AG10803 (cell line): ENCODE data around the gene PYGB.
A peak's percentile ranks its signal among the peaks of the same experiment; 100 is the strongest.

ENCODE experiments used
- DNase-seq: peaks from one replicate; pipeline ENCODE4 v3.0.0; 2010; ENCODE audit warnings: low read depth
- H3K4me3 ChIP-seq: 2 replicates; pipeline ENCODE4 v1.5.1; 2011; ENCODE audit warnings: mild to moderate bottlenecking, low read length, control low read depth
- CTCF ChIP-seq: conservative IDR thresholded peaks from 2 replicates; pipeline ENCODE4 v1.5.1; 2011; ENCODE audit warnings: mild to moderate bottlenecking, low read length, control low read depth, inconsistent platforms

Gene PYGB

GRCh38 chr20:25295386-25296093 is 47.7 kb downstream of the PYGB start:
- peak; percentile 46 for DNase-seq

GRCh38 chr20:25296094-25297093 is 48.5 kb downstream of the PYGB start:
- DNase-seq: peak; percentile 51
- H3K4me3 ChIP-seq: no peak overlapping the region
- peak; percentile 46 for TF ChIP-seq CTCF

More at GRCh38 chr20:25295386-25296093, 47.7 kb downstream of the PYGB start:
- no peak; the same call in 1 of the 2 replicates for TF ChIP-seq CTCF
- no peak overlapping the region for H3K4me3 ChIP-seq

GRCh38 chr20:25297141-25297905 is 49.4 kb downstream of the PYGB start:
- DNase-seq: no peak
- no peak overlapping the region for H3K4me3 ChIP-seq
- no peak for TF ChIP-seq CTCF

GRCh38 chr20:25299806-25300205 is 51.9 kb downstream of the PYGB start:
- 0 out of 2 replicates have a peak, but pooled peaks have one; percentile 4 for TF ChIP-seq CTCF
- no peak overlapping the region for H3K4me3 ChIP-seq
- no peak for DNase-seq

GRCh38 chr20:25300496-25301170 is 52.7 kb downstream of the PYGB start:
- no peak overlapping the region for H3K4me3 ChIP-seq
- no peak for DNase-seq
- TF ChIP-seq CTCF: no peak; the same call in 1 of the 2 replicates

- no peak for TF ChIP-seq CTCF
These were observed 53.6 kb downstream of the PYGB start for GRCh38 chr20:25301357-25301920.

More at GRCh38 chr20:25301357-25301920, 53.6 kb downstream of the PYGB start:
- H3K4me3 ChIP-seq: no peak overlapping the region
- no peak for DNase-seq
